ENCODE results near the gene TRAPPC3L.

Gene TRAPPC3L

GRCh38 chr6:116557893-116558292 lies 12.4 kb upstream of the TRAPPC3L start:
- DNase-seq (ENCODE audit: low read depth, low spot score), result no peak

- DNase-seq (ENCODE audit: low read depth, low spot score), result no peak
These were observed 11.4 kb upstream of the TRAPPC3L start for GRCh38 chr6:116556814-116557415.

- no peak for DNase-seq (ENCODE audit: low read depth, low spot score)
These were observed 10.6 kb upstream of the TRAPPC3L start for GRCh38 chr6:116556065-116556464.

- DNase-seq (ENCODE audit: low read depth, low spot score), result no peak
These were observed 8.0 kb upstream of the TRAPPC3L start, which contains the start of gene CALHM4 for GRCh38 chr6:116553451-116553850. Gene CALHM4 (plus strand): TSS chr6:116553751. CDS start chr6:116553794, 43 bp downstream.

GRCh38 chr6:116550796-116551195 lies 5.3 kb upstream of the TRAPPC3L start:
- DNase-seq (ENCODE audit: low read depth, low spot score), result no peak

- no peak for DNase-seq (ENCODE audit: low read depth, low spot score)
These were observed 1.9 kb upstream of the TRAPPC3L start for GRCh38 chr6:116547358-116547757.

- no peak for DNase-seq (ENCODE audit: low read depth, low spot score)
These were observed 2.3 kb downstream of the TRAPPC3L start for GRCh38 chr6:116543149-116543548.

GRCh38 chr6:116542426-116542825 lies 3.1 kb downstream of the TRAPPC3L start:
- no peak for DNase-seq (ENCODE audit: low read depth, low spot score)

GRCh38 chr6:116536216-116536621 lies 9.3 kb downstream of the TRAPPC3L start:
- no peak for DNase-seq (ENCODE audit: low read depth, low spot score)

- no peak for DNase-seq (ENCODE audit: low read depth, low spot score)
These were observed 10.4 kb downstream of the TRAPPC3L start for GRCh38 chr6:116535109-116535508.

GRCh38 chr6:116533233-116533957 lies 12.1 kb downstream of the TRAPPC3L start:
- DNase-seq (ENCODE audit: low read depth, low spot score), result no peak

- peak; percentile 28 for DNase-seq (ENCODE audit: low read depth, low spot score)
These were observed 13.6 kb downstream of the TRAPPC3L start for GRCh38 chr6:116531675-116532570.

- DNase-seq (ENCODE audit: low read depth, low spot score), result no peak
These were observed 15.0 kb downstream of the TRAPPC3L start for GRCh38 chr6:116530436-116530835.

- DNase-seq (ENCODE audit: low read depth, low spot score), result no peak
These were observed 15.8 kb downstream of the TRAPPC3L start for GRCh38 chr6:116529466-116530290.

- no peak for DNase-seq (ENCODE audit: low read depth, low spot score)
These were observed 16.7 kb downstream of the TRAPPC3L start for GRCh38 chr6:116528780-116529179.

- DNase-seq (ENCODE audit: low read depth, low spot score), result no peak
These were observed 17.4 kb downstream of the TRAPPC3L start for GRCh38 chr6:116528133-116528532.

GRCh38 chr6:116524236-116524635 lies 21.2 kb downstream of the TRAPPC3L start:
- no peak for DNase-seq (ENCODE audit: low read depth, low spot score)

- no peak for DNase-seq (ENCODE audit: low read depth, low spot score)
These were observed 22.6 kb downstream of the TRAPPC3L start for GRCh38 chr6:116522896-116523295.

GRCh38 chr6:116518621-116519368 lies 26.7 kb downstream of the TRAPPC3L start:
- DNase-seq (ENCODE audit: low read depth, low spot score), result no peak

- no peak for DNase-seq (ENCODE audit: low read depth, low spot score)
These were observed 30.3 kb downstream of the TRAPPC3L start for GRCh38 chr6:116515141-116515540.

- no peak for DNase-seq (ENCODE audit: low read depth, low spot score)
These were observed 31.4 kb downstream of the TRAPPC3L start for GRCh38 chr6:116514111-116514510.

Measured in activated CD4-positive, CD25-positive, alpha-beta regulatory T cell treated with anti-CD3 and anti-CD28 coated beads, Interleukin-2, amount 50 U/mL, for 16 hours (primary cell).